Keratinocyte (primary cell): ENCODE data around the gene MDGA2. TPM values are rescaled to one million over a fixed set of nuclear protein-coding genes. Genes with fewer than 3 reads are reported as not detected.

Experiments
- DNase-seq: peaks from one replicate; pipeline ENCODE4 v3.0.0-alpha.2; 2011; ENCODE audit warnings: low read depth, missing footprints, low spot score
- FAIRE-seq: peaks from 2 replicates; lab custom pipeline; 2011; peaks lifted over from hg19 to GRCh38; lab: Jason Lieb, UNC
- H2AFZ ChIP-seq: 2 replicates; pipeline ENCODE4 v1.6.0; 2012; ENCODE audit warnings: low read length, control low read depth, inconsistent platforms; ENCODE audit not compliant: control insufficient read depth
- H3K27ac ChIP-seq: 2 replicates; pipeline ENCODE4 v1.5.1; 2011; ENCODE audit warnings: low read length; ENCODE audit not compliant: control insufficient read depth, insufficient read depth
- H3K27me3 ChIP-seq: 3 replicates; pipeline ENCODE4 v1.6.0; 2011; ENCODE audit warnings: low read length; ENCODE audit not compliant: control insufficient read depth, insufficient read depth; ENCODE audit errors: extremely low read depth
- H3K36me3 ChIP-seq, 2 experiments: 2 replicates in 1 of 2; 3 replicates in 1 of 2; pipeline ENCODE4 v1.5.1; 2011; ENCODE audit warnings: low read length in 2 of 2, mild to moderate bottlenecking in 1 of 2; ENCODE audit not compliant: control insufficient read depth in 2 of 2, insufficient read depth in 2 of 2; ENCODE audit errors: extremely low read depth in 1 of 2
- H3K4me1 ChIP-seq: 3 replicates; pipeline ENCODE4 v1.5.1; 2011; ENCODE audit warnings: low read length; ENCODE audit not compliant: control insufficient read depth, insufficient read depth; ENCODE audit errors: extremely low read depth
- H3K4me2 ChIP-seq: 3 replicates; pipeline ENCODE4 v1.6.0; 2011; ENCODE audit warnings: low read depth, low read length; ENCODE audit not compliant: control insufficient read depth, insufficient read depth; ENCODE audit errors: extremely low read depth
- H3K4me3 ChIP-seq, 3 experiments: fragments of 200-600 bp in 1 of 3; sonication (generic) in 1 of 3; 2 replicates in 2 of 3; 3 replicates in 1 of 3; pipeline ENCODE4 v1.5.1; 2011 to 2016; ENCODE audit warnings: low read length in 3 of 3, mild to moderate bottlenecking in 3 of 3, control low read depth in 2 of 3, inconsistent platforms in 1 of 3, low read depth in 1 of 3, mixed read lengths in 1 of 3, mixed run types in 1 of 3, moderate library complexity in 1 of 3; ENCODE audit not compliant: control insufficient read depth in 2 of 3, insufficient read depth in 2 of 3; ENCODE audit errors: extremely low read depth in 1 of 3
- H3K79me2 ChIP-seq: 2 replicates; pipeline ENCODE4 v1.6.0; 2012; ENCODE audit warnings: low read length; ENCODE audit not compliant: control insufficient read depth, insufficient read depth
- H3K9ac ChIP-seq: 3 replicates; pipeline ENCODE4 v1.6.0; 2011; ENCODE audit warnings: low read length; ENCODE audit not compliant: control insufficient read depth, insufficient read depth; ENCODE audit errors: extremely low read depth
- H3K9me1 ChIP-seq: 3 replicates; pipeline ENCODE4 v1.6.0; 2011; ENCODE audit warnings: low read length; ENCODE audit not compliant: control insufficient read depth, insufficient read depth; ENCODE audit errors: extremely low read depth
- H3K9me3 ChIP-seq: 2 replicates; pipeline ENCODE4 v1.5.1; 2012; ENCODE audit warnings: low read depth, low read length; ENCODE audit not compliant: control insufficient read depth
- H4K20me1 ChIP-seq: 3 replicates; pipeline ENCODE4 v1.6.0; 2011; ENCODE audit warnings: low read length; ENCODE audit not compliant: control insufficient read depth, insufficient read depth; ENCODE audit errors: extremely low read depth
- EZH2 ChIP-seq: IDR thresholded peaks from one replicate; pipeline ENCODE4 v1.6.1; 2012; ENCODE audit warnings: inconsistent platforms, mild to moderate bottlenecking, low read length, moderate library complexity
- dilution Hi-C: fragments of 300-500 bp; cut with MboI; formaldehyde crosslinking; loops from one replicate; pipeline ENCODE4 v1.7.0; 2020; ENCODE audit warnings: low sequenced_read_pairs; ENCODE audit not compliant: extremely low pct_ligation_motif_present
- polyA plus RNA-seq, 5 experiments: library from polyadenylated mRNA; depleted of rRNA in 3 of 5; stranded (reverse) in 3 of 5; stranded (forward) in 1 of 5; unstranded in 1 of 5; fragments of >200 nt; gene quantifications; 1 replicate in 1 of 5; 2 replicates in 3 of 5; 3 replicates in 1 of 5; pipeline versions ENCODE4 v1.2.1 to v1.2.3, GENCODE V29; 2011 to 2012; ENCODE audit warnings: missing spikeins in 2 of 5, low read depth in 1 of 5, low replicate concordance in 1 of 5
- TF ChIP-seq, protein P1 (sequence below), 3 experiments: IDR thresholded peaks in 1 of 3; conservative IDR thresholded peaks in 1 of 3; optimal IDR thresholded peaks in 1 of 3; 2 replicates in 2 of 3; 3 replicates in 1 of 3; pipeline versions ENCODE3 to v1.5.1; 2011; ENCODE audit warnings: low read length in 3 of 3, mild to moderate bottlenecking in 3 of 3, moderate library complexity in 2 of 3, control low read depth in 1 of 3, inconsistent platforms in 1 of 3; ENCODE audit not compliant: insufficient read depth in 2 of 3; ENCODE audit errors: extremely low read depth in 1 of 3

The MDGA2 gene
- polyA plus RNA-seq, 1 donor (not counting 4 experiments of a cell fraction or from before 2014, with no cell fraction given), result not detected

GRCh38 chr14:47483449-47483848, 192.0 kb downstream of the MDGA2 start:
- Histone ChIP-seq H3K9ac (no peak overlapping the region), H3K4me2 (no peak overlapping the region), H3K9me1 (no peaks in the 10 kb centered on the region), H3K79me2 (no peaks in the 10 kb centered on the region), H3K4me1 (no peaks in the 10 kb centered on the region), H3K27me3 (no peaks in the 10 kb centered on the region), H3K9me3 (no peaks in the 10 kb centered on the region), H3K36me3 (no peaks in the 10 kb centered on the region), H3K4me3 (no peak overlapping the region), H2AFZ (no peak overlapping the region), H3K27ac (no peak overlapping the region), H4K20me1 (no peaks in the 10 kb centered on the region)
- dilution Hi-C loops, result no loop called here
- TF ChIP-seq, protein P1, sequence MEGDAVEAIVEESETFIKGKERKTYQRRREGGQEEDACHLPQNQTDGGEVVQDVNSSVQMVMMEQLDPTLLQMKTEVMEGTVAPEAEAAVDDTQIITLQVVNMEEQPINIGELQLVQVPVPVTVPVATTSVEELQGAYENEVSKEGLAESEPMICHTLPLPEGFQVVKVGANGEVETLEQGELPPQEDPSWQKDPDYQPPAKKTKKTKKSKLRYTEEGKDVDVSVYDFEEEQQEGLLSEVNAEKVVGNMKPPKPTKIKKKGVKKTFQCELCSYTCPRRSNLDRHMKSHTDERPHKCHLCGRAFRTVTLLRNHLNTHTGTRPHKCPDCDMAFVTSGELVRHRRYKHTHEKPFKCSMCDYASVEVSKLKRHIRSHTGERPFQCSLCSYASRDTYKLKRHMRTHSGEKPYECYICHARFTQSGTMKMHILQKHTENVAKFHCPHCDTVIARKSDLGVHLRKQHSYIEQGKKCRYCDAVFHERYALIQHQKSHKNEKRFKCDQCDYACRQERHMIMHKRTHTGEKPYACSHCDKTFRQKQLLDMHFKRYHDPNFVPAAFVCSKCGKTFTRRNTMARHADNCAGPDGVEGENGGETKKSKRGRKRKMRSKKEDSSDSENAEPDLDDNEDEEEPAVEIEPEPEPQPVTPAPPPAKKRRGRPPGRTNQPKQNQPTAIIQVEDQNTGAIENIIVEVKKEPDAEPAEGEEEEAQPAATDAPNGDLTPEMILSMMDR (optimal IDR thresholded peaks at IDR 0.05 in 1 of 3, IDR thresholded peaks at IDR 0.05 in 1 of 3, conservative IDR thresholded peaks at IDR 0.05 in 1 of 3; ENCODE audit: extremely low read depth in 1 of 3, insufficient read depth in 2 of 3, low read length in 3 of 3), result no peak
- TF ChIP-seq EZH2, result no peak
- DNase-seq (no peak), FAIRE-seq (no peak)

DNA sequence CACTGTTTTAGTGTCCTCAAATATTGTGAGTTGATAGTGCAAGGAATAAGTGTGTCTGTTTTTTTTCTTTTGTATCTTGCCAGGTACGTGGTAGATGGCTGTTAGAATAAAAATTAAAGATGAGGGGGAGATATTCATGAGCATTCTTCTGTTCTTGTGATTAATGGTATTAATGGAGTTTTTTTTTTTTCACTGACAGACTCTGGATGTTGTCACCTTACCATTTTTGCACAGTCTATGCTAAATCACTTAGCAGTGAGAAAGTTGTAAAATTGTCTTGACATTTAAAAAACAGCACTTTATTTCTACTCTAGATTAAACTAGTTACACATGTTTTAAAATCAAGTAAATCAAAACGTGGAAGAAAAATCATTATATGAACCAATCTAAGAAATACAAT, 204.3 kb downstream of the MDGA2 start:
- DNase-seq (no peak), FAIRE-seq (no peak)
- Histone ChIP-seq H3K9me3 (no peaks in the 10 kb centered on the region), H3K4me1 (no peaks in the 10 kb centered on the region), H3K27me3 (no peaks in the 10 kb centered on the region), H3K4me3 (no peak overlapping the region), H2AFZ (no peak overlapping the region), H3K27ac (no peak overlapping the region), H3K36me3 (no peaks in the 10 kb centered on the region), H3K79me2 (no peaks in the 10 kb centered on the region), H3K9me1 (no peaks in the 10 kb centered on the region), H3K9ac (no peak overlapping the region), H4K20me1 (no peaks in the 10 kb centered on the region), H3K4me2 (no peak overlapping the region)
- dilution Hi-C loops, result no loop called here
- TF ChIP-seq EZH2, result no peak
- TF ChIP-seq, protein P1 (optimal IDR thresholded peaks at IDR 0.05 in 1 of 3, IDR thresholded peaks at IDR 0.05 in 1 of 3, conservative IDR thresholded peaks at IDR 0.05 in 1 of 3; ENCODE audit: extremely low read depth in 1 of 3, insufficient read depth in 2 of 3, low read length in 3 of 3), result no peak
